NK-92 (cell line): Measurements from ENCODE around the gene EHMT1.

Source experiments
- DNase-seq: peaks from one replicate; lab custom pipeline; 2025; ENCODE audit not compliant: unreplicated experiment; lab: John Stamatoyannopoulos, UW

Gene EHMT1

GRCh38 chr9:137618105-137619067, at the start of gene EHMT1:
Gene EHMT1, plus strand, starts transcription at chr9:137619005. Its CDS starts 24 bp downstream, at chr9:137619029.
- peak; percentile 49 for DNase-seq

- no peak for DNase-seq
Observed at GRCh38 chr9:137569609-137570203, 49.1 kb upstream of the EHMT1 start.

- no peak for DNase-seq
Observed at GRCh38 chr9:137570566-137570965, 48.2 kb upstream of the EHMT1 start.

- DNase-seq, result no peak
Observed at GRCh38 chr9:137574192-137574591, 44.6 kb upstream of the EHMT1 start.

GRCh38 chr9:137575364-137575715, 43.5 kb upstream of the EHMT1 start:
- no peak for DNase-seq

GRCh38 chr9:137575716-137576411, 42.9 kb upstream of the EHMT1 start:
- DNase-seq, result no peak

GRCh38 chr9:137578518-137579258, 40.1 kb upstream of the EHMT1 start, which contains the start of gene DPH7:
Gene DPH7, minus strand, starts transcription at chr9:137578925. Its CDS starts 148 bp downstream, at chr9:137578777.
- peak; percentile 40 for DNase-seq

GRCh38 chr9:137579259-137579604, 39.6 kb upstream of the EHMT1 start:
- no peak for DNase-seq

GRCh38 chr9:137580209-137580953, 38.4 kb upstream of the EHMT1 start:
- no peak for DNase-seq

- DNase-seq, result no peak
Observed at GRCh38 chr9:137580954-137581322, 37.9 kb upstream of the EHMT1 start.

GRCh38 chr9:137581361-137582285, 37.2 kb upstream of the EHMT1 start:
- no peak for DNase-seq

- no peak for DNase-seq
Observed at GRCh38 chr9:137582286-137582860, 36.4 kb upstream of the EHMT1 start.

GRCh38 chr9:137583347-137583746, 35.5 kb upstream of the EHMT1 start:
- DNase-seq, result no peak

GRCh38 chr9:137583957-137584356, 34.8 kb upstream of the EHMT1 start:
- DNase-seq, result no peak

- no peak for DNase-seq
Observed at GRCh38 chr9:137586854-137587253, 32.0 kb upstream of the EHMT1 start.

- no peak for DNase-seq
Observed at GRCh38 chr9:137588311-137588710, 30.5 kb upstream of the EHMT1 start.

- no peak for DNase-seq
Observed at GRCh38 chr9:137588891-137589290, 29.9 kb upstream of the EHMT1 start.

- no peak for DNase-seq
Observed at GRCh38 chr9:137589441-137590122, 29.2 kb upstream of the EHMT1 start.

GRCh38 chr9:137590123-137590468, 28.7 kb upstream of the EHMT1 start:
- no peak for DNase-seq
